ENCODE measurements around the gene CEP78.
A peak's percentile ranks its signal among the peaks of the same experiment; 100 is the strongest.

Gene CEP78

GRCh38 chr9:78249542-78249941, 13.7 kb downstream of the CEP78 start:
- TF ChIP-seq CTCF (conservative IDR thresholded peaks at IDR 0.05): no peak
- no peak for TF ChIP-seq ZFX (IDR thresholded peaks at IDR 0.05)

GRCh38 chr9:78252616-78253015, 16.7 kb downstream of the CEP78 start:
- TF ChIP-seq ZFX (IDR thresholded peaks at IDR 0.05): no peak
- TF ChIP-seq CTCF (conservative IDR thresholded peaks at IDR 0.05): no peak

More at GRCh38 chr9:78249542-78249941, 13.7 kb downstream of the CEP78 start:
- no peak overlapping the region for H3K27ac ChIP-seq

GRCh38 chr9:78253285-78253684, 17.4 kb downstream of the CEP78 start:
- no peak overlapping the region for H3K27ac ChIP-seq
- no peak for TF ChIP-seq CTCF (conservative IDR thresholded peaks at IDR 0.05)
- TF ChIP-seq ZFX (IDR thresholded peaks at IDR 0.05): no peak

More at GRCh38 chr9:78252616-78253015, 16.7 kb downstream of the CEP78 start:
- no peak overlapping the region for H3K27ac ChIP-seq

- H3K27ac ChIP-seq: no peak overlapping the region
These were observed 25.6 kb downstream of the CEP78 start for GRCh38 chr9:78261403-78262001.

GRCh38 chr9:78262655-78263054, 26.8 kb downstream of the CEP78 start:
- H3K27ac ChIP-seq: no peak overlapping the region
- TF ChIP-seq CTCF (conservative IDR thresholded peaks at IDR 0.05) (no peak), ZFX (IDR thresholded peaks at IDR 0.05) (no peak)

More at GRCh38 chr9:78261403-78262001, 25.6 kb downstream of the CEP78 start:
- TF ChIP-seq CTCF (conservative IDR thresholded peaks at IDR 0.05): peak; percentile 83
- no peak for TF ChIP-seq ZFX (IDR thresholded peaks at IDR 0.05)

- TF ChIP-seq ZFX (IDR thresholded peaks at IDR 0.05): no peak
- no peak for TF ChIP-seq CTCF (conservative IDR thresholded peaks at IDR 0.05)
- H3K27ac ChIP-seq: no peak overlapping the region
These were observed 32.0 kb downstream of the CEP78 start for GRCh38 chr9:78267889-78268288.

- TF ChIP-seq ZFX (IDR thresholded peaks at IDR 0.05) (no peak), CTCF (conservative IDR thresholded peaks at IDR 0.05) (no peak)
- H3K27ac ChIP-seq: no peak overlapping the region
These were observed 33.9 kb downstream of the CEP78 start for GRCh38 chr9:78269784-78270183.

Data from C4-2B (cell line).